ENCODE results near the gene SNTG2.
A peak's percentile ranks its signal among the peaks of the same experiment; 100 is the strongest.
"Not testable (repeated sequence)": the region's sequence is repeated elsewhere in the genome, so short reads cannot be mapped to it uniquely, and the experiment has no call there.

Gene SNTG2

DNA sequence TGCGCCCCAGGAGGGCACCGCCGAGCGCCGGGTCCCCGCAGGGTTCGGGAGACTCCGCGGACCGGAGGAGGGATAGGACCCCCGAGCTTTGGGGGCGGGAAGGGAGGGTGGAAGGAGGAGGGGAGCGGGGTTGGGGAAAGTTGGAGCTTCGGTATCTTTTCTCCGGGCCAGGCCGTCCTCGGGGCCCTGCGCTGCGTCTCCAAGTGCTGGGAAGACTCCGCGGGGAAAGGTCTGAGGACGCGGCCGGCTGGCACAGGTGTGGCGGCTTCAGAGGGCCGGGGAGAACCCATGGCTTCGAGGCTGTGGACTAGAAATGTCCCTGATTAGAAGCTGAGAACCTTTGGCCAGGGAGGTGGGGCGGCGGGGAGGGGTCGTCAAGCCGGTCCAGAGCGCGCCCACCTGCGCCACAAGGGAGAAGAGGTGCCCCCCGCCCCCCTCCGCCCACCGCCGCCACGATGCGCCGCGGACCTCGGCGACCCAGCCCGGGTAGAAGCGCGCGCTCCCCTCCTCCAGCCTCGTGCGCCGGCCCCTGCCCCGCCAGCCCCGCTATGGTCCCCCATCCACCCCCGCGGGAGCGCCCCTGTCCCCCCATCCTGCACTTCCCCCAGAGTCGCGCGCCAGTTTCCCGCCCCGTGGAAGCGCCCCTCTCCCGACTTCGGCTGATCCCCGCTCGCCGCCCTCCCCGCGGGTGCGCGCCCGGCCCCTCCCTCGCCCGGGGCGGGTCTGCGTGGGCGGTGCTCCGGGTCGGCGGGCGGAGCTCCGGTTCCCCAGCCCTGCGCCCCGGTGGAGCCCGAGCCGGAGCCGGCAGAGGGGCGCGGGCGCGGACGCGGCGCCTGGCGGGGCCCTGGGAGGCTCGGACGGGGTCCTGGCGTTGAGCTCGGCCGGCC lies at the start of gene SNTG2:
SNTG2 (plus strand) TSS at position 770 of the 887 bp plus-strand sequence. CDS start 148 bp downstream, outside the sequence.
- DNase-seq (ENCODE audit: low spot score): peak; percentile 88

DNA sequence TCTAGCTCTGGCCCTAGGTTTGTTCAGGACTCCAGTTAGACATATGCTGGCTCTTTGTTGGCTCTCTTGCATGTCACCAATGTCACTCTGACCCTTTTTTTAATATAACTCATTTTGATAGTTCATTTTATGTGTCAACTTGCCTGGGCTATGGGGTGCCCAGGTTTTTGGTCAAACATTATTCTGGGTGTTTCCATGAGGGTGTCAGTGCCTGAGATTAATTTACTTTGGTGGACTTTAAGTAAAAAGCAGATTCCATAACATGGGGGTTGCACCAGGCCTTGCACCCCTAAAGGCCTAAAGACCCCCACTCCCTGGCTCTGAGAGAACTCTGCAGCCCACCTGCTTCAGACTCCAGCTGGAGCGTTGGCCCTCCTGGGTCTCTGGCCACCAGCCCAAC lies 48.1 kb upstream of the SNTG2 start:
- no peak for DNase-seq (ENCODE audit: low spot score)

DNA sequence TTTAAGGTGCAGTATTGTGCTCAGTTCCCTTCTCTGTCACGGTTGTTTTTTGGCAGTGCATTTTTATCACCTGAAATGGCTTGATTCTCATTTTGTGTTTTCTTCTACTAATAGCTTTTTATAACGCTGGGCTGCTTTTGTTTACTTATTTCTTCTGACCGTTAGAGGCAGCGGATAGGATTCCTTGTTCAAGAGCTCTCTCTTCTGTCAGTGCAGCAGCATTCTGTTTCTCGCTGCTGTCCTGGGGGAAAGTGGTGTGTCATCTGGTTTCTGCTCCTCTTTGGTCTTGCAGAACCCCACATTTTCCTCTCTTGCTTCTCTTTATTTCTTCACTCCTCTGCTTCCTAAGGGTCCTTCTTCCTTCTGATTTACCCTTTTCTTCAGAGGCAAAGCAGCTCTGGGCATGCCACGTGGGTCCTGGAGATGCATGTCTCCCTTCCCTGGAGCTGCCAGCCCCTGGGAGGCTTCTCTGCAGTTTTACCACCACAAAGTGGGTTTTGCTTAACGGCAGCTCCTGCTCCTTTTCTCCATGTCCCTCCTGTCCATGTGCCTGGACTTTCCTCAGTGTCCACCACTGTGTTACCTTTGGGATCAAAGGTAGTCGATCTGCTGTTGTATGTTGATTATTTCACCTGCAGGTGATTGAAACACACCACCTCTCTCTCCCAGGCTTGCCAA lies 47.3 kb upstream of the SNTG2 start:
- no peak for DNase-seq (ENCODE audit: low spot score)

DNA sequence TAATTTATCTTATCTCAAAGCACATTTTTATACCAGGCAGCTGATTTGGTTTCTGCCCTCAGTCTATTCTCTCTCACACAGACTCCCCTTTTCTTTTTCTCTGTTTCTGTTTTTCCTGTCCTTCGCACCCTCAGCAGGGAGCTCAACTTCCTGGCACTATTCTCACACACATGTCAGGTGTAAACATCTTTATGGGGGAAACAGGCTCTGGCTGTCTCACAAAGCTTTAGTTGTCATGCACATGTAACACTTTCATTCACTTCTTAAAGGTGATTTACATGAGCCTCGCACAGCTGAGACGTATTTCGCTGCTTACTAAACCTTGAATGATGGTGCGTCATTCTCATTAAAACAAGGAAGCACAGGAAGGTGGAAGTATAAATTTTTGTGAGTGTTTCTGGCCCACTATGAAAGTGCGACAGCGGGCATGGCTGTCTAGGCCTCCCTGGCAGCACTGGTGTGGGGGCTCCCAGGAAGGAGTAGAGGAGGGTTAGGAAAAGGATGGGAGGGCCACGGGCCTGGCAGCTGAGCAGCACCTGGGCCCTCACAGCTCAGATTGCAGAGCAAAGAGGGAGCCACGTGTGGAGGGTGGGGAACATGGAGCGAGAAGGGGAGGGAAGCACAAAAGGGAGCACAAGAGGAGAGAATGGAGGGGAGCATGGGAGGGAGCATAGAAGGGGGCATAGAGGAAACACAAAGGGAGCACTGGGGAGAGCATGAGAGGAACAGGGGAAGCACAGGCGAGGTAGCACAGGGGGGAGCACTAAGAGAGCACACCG lies 46.2 kb upstream of the SNTG2 start:
- DNase-seq (ENCODE audit: low spot score): no peak

DNA sequence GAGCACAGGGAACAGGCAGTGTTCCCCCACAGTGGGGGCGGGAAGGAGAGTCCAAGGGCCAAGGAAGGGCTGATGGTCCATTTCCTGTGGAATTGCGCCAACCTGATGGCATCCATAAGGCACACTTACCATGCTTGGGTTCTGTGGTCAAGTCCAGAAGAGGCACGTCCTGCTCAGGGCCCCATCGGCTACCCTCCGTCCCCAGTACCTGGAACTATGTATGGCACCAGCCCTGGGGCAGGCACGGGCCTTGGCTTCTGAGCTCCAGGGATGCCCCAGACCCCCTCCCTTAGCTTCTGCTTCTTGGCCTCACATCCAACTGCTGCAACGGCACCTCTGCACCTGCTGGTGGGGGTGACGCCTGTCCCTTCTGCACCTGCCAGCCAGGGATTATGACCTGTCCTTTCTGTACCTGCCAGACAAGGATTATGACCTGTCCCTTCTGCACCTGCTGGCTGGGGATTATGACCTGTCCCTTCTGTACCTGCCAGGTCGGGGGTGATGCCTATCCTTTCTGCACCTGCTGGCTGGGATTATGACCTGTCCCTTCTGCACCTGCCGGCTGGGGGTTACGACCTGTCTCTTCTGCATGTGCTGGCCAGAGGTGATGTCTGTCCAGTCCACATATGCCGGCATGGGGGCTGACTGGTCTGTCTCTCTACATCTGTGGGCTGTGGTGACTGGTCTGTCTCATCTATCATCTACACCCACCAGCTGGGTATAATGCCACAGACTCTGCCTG lies 45.4 kb upstream of the SNTG2 start:
- DNase-seq (ENCODE audit: low spot score): no peak

DNA sequence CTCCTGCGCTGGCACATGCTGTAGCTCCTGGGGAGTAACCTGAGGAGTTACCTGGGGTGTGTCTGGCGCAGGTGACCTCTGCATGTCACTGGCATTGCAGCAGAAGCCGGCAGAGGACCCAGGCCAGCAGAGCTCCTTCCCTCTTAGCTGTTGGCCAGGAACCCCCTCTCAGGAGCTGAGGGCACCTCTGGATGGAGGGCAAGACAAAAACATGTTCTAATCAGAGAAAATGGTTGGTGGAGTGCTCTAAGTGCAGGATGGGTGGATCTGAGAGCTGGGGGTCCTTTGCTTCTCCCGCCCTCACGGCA lies 44.9 kb upstream of the SNTG2 start:
- DNase-seq (ENCODE audit: low spot score): no peak

DNA sequence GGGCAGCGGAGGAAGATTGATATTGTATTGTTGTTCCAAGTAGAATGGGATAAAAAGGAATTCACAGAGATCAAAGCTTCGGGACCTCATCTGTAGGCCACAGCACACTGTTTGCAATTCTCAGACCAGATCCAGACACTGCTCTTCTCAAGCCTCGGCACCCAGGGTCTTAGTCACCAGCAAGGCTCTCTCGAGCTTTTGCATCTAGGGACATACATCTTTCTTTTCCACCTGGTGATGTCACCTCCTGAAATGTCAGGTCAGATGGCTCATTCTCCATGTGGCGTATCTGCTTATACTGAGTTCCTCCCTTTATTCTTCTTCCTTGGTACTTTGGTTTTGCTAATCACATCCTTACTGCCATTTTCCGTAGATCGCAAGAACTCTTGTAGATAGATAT lies 42.9 kb upstream of the SNTG2 start:
- DNase-seq (ENCODE audit: low spot score): no peak

DNA sequence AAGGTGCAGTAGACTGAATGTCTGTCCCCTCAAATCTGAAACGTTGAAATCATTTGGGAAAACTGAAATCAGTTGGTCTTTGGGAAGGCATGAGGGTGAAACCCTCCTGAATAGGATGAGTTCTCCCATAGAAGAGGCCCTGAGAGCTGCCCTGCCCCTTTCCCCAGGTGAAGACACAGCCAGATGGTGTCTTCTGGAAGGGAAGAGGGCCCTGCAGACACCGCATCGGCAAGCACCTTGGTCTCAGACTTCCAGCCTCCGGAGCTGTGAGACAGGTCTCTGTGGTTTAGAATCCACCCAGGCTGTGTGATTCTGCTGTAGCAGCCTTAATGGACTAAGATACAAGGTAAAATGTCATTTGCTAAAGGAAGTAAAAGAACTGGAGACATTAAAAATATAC lies 42.1 kb upstream of the SNTG2 start:
- no peak for DNase-seq (ENCODE audit: low spot score)

DNA sequence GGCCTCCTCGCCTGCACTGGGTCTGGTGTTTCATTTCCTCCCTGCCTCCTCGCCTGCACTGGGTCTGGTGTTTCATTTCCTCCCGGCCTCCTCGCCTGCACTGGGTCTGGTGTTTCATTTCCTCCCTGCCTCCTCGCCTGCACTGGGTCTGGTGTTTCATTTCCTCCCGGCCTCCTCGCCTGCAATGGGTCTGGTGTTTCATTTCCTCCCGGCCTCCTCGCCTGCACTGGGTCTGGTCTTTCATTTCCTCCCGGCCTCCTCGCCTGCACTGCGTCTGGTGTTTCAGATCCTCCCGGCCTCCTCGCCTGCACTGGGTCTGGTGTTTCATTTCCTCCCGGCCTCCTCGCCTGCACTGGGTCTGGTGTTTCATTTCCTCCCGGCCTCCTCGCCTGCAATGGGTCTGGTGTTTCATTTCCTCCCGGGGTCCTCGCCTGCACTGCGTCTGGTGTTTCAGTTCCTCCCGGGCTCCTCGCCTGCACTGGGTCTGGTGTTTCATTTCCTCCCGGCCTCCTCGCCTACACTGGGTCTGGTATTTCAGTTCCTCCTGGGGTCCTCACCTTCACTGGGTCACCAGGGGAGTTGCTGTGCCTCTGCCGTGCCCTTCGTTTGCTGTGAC lies 40.8 kb upstream of the SNTG2 start:
- DNase-seq (ENCODE audit: low spot score): not testable (repeated sequence)

DNA sequence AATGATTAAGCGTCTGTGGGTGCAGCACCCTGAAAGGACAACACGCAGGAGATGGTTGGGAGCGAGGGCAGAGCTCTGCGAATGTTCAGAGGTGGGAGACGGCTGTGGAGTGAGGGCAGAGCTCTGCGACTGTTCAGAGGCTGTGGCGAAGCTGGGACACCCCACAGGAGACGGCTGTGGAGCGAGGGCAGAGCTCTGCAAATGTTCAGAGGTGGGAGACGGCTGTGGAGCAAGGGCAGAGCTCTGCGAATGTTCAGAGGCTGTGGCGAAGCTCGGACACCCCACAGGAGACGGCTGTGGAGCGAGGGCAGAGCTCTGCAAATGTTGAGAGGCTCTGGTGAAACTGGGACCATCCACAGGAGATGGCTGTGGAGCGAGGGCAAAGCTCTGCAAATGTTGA lies 40.0 kb upstream of the SNTG2 start:
- DNase-seq (ENCODE audit: low spot score): no peak

DNA sequence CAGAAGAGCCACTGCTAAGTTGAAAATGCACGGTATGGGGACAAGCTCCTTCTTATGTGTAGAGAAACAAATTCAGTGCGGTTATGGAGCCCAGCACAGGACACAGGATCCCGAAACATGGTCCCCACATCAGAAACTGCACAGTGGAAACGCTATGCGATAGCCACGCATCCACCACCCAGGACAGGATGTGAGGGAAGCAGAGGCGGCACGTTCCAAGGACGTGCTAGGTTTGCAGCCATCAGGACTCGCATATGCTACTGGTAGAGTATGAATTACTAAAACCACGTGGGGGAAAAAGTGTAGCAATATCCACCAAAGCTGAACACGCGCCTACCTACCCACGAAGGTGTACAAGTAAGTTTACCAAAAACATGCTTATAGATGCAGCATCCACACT lies 34.7 kb upstream of the SNTG2 start:
- no peak for DNase-seq (ENCODE audit: low spot score)

DNA sequence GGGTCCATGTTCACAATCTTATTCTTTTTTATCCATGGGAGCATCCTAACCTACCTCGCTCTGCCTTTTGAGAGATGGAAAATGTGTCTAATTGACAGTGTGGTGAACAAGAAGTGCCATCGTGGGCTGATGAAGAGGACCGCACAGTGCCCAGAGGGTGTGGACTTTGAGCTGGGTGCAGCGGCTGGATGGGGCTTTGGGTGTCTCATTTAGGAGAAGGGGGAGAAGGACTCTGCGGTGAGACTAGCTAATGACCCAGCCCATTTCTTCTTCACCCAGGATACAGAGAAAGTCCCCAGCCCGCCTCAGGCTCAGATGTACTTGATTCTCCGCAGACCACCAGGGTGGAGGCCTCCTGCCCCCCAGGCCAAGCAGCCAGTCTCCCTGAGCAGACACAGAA lies 33.7 kb upstream of the SNTG2 start:
- DNase-seq (ENCODE audit: low spot score): no peak

DNA sequence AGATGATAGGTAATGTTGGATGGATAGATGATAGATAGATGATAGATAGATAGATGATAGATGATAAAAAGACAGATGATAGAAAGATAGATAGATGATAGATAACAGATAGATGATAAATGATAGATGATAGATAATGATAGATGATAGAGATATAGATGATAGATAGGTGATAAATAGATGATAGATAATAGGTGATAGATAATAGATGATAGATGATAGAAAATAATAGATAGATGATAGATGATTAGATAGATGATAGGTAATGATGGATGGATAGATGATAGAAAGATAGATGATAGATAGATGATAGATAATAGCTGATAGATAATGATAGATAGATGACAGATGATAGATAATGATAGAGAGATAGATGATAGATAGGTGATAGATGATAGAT lies 31.0 kb upstream of the SNTG2 start:
- no peak for DNase-seq (ENCODE audit: low spot score)

DNA sequence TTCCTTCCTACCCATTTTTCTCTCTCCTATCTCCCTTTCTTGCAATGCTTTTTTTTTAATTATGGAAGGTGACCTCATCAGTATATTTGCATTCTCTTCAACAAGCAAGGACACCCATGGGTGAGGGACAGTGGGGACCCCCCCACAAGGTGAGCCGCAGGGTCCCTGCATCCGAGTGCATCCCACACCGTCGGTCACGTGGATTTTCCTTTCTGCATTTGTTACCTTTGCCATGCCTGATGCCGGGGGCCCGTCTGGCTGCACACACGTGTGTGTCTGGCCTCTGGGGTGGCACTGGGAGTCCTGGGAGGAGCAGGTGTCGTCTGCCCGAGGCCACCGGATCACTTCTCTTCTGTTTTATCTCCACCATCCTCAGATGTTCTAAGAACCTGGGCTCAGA lies 30.1 kb upstream of the SNTG2 start:
- no peak for DNase-seq (ENCODE audit: low spot score)

DNA sequence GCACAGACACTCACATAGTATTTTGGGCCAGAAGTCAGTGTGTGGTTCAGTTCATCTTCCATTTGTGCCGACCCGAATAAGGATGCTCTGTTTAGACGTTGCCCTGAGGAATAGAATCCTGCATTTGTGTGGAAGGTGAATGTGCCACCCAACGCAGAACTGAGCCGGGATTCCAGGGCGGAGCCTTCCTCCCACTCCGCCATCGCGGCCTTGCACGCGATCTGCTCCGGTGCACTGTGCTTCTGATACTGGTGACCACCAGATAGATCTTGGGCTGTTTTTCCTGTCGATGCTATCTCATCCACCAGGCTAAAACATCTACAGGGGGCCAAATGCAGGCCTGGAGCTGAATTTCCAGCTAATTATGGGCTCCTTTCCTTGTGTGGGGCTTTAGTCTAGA lies 29.6 kb upstream of the SNTG2 start:
- DNase-seq (ENCODE audit: low spot score): no peak

DNA sequence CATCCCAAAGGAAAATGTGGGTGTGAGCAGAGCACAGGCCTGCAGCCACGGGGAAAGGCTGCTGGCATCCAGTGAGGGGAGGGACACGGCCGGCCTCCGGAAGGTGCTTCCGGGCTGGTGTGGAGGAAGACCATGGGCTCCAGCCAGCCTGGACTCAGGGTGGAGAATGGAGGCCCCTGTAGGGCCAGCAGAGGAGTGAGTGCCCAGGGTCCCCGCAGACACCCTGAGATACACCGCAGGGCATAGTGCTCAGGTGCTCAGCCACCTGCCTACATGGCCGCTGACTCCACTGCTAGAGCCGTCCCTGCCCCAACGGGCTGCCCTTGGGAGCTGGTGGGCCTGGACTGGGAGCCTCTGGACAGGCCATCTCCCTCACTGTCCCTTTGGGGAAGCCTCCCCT lies 28.5 kb upstream of the SNTG2 start:
- no peak for DNase-seq (ENCODE audit: low spot score)

DNA sequence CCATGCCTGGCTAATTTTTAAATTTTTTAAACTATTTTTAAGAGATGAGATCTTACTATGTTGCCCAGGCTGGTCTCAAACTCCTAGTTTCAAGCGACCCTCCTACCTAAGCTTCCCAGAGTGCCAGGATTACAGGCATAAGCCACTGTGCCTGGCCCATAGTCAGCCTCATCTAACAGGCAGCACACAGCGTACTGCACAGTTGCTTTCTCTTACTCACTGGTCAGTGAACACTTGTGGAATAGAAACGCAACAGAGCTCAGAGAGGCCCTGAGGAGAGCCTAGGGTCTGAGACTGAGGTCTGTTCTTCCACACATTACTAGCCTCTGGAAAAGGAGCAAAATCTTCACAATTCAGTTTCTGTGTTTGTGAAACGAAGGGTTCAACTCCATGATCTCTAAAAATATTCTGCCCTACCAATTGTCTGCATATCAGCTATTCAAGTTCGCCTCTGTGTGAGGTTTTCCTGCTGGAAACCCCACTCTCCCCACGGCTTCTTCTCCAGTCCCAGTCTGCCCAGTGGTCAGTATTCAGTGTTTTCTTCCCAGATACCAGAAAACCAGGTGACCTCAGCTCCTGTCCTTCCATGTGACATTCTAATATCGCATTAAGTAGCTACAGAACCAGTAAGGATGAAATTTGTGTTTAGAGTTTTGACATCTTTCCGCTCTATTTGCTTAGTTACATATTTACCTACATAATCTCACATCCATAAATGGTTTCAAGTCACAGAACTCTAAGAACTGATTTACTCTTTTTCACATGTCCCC lies 26.6 kb upstream of the SNTG2 start:
- no peak for DNase-seq (ENCODE audit: low spot score)

DNA sequence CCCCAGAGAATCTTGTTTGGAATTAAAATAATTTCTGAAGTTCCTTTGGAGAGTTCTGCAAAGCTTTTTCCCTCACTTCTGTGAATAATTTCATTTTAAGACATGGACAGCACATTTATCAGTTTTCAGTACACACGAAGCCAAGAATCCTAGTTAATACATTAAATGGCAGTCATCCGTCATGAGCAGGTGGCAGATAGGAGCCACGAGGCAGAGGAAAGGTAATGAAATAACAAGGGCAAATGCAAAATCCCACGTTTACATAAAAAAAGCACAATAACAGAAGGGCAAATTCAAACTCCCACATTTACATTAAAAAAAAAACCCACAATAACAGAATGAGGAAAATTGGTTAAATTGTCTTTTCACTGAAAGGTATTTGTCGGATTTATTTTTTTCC lies 25.9 kb upstream of the SNTG2 start:
- DNase-seq (ENCODE audit: low spot score): no peak

DNA sequence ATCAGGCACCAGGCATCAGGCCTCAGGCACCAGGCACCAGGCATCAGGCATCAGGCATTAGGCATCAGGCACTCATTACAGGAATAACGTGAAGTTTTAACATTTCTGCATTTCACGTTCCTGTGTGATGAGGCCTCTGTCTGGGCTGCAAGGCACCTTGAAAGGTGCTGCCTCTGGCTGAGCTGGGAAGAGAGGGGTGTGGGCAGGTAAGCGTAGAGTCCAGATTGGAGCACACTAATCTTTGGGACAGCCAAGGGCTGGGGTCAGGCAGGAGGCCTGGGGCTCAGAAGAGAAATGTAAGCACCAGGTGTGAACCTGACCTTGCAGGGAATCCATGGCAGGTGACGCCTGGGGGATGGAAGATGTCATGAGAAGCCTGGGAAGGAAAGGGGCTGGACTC lies 25.3 kb upstream of the SNTG2 start:
- DNase-seq (ENCODE audit: low spot score): no peak

DNA sequence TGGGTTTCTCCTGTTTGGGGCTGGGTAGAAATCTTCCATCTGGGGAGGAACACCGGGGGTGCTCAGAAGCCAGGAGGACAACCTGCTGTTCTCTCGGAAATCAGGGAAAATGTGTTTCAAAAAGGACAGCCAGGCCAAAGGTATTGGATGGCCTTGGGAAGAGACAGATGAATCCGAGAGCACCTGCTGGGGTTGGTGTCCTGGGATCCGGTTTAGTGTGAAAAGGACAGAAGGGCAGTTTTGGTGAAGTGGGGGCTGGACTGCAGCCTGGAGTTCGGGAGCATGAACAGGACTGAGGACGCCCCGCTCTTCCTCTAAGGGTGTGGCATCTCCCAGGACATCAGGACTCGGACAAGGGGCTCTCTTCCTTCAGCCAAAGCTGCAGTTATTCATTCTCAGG lies 24.9 kb upstream of the SNTG2 start:
- DNase-seq (ENCODE audit: low spot score): no peak

DNA sequence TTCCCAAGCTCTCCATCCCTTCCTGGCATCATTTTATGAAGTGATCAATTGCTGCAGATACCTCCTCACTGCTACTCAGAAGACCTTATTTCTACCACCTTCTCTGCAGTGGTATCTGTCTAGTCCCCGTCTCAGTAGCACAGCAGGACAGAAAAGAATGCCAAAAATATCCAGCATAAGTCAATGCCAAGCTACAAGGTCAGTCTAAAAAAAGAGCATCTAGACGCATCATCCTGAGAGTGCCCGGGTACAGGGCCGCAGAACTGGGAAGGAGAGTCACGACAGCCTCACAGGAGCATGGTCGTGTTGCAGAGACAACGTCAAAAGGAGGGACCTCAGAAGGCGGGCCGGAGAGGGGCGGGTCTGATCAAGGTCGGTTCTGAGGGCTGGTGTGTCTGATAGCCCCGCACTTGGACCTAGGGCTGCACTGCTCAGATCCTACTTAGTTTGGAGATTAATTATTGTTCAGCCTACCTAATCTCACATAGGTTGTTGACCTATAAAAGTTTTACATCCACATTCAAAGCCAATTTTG lies 24.3 kb upstream of the SNTG2 start:
- DNase-seq (ENCODE audit: low spot score): no peak

All from GM03348 (cell line).